Activated CD4-positive, alpha-beta T cell treated with anti-CD3 and anti-CD28 coated beads, Interleukin-2, amount 50 U/mL, for 24 hours (primary cell): ENCODE data around the gene SFPQ.
A peak's percentile ranks its signal among the peaks of the same experiment; 100 is the strongest.
"Not testable (repeated sequence)": the region's sequence is repeated elsewhere in the genome, so short reads cannot be mapped to it uniquely, and the experiment has no call there.

ENCODE experiments used
- DNase-seq, 2 donors: peaks; one replicate each; pipeline ENCODE4 v3.0.0-alpha.2; 2020; ENCODE audit warnings: low read depth in 1 of 2, low spot score in 1 of 2

SFPQ gene, protein sequence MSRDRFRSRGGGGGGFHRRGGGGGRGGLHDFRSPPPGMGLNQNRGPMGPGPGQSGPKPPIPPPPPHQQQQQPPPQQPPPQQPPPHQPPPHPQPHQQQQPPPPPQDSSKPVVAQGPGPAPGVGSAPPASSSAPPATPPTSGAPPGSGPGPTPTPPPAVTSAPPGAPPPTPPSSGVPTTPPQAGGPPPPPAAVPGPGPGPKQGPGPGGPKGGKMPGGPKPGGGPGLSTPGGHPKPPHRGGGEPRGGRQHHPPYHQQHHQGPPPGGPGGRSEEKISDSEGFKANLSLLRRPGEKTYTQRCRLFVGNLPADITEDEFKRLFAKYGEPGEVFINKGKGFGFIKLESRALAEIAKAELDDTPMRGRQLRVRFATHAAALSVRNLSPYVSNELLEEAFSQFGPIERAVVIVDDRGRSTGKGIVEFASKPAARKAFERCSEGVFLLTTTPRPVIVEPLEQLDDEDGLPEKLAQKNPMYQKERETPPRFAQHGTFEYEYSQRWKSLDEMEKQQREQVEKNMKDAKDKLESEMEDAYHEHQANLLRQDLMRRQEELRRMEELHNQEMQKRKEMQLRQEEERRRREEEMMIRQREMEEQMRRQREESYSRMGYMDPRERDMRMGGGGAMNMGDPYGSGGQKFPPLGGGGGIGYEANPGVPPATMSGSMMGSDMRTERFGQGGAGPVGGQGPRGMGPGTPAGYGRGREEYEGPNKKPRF

GRCh38 chr1:35192853-35193664 lies at the start of gene SFPQ:
Gene SFPQ, minus strand, starts transcription at chr1:35193145. Its CDS starts 96 bp downstream, at chr1:35193049.
- DNase-seq = peak; percentile 97 to 99

DNA sequence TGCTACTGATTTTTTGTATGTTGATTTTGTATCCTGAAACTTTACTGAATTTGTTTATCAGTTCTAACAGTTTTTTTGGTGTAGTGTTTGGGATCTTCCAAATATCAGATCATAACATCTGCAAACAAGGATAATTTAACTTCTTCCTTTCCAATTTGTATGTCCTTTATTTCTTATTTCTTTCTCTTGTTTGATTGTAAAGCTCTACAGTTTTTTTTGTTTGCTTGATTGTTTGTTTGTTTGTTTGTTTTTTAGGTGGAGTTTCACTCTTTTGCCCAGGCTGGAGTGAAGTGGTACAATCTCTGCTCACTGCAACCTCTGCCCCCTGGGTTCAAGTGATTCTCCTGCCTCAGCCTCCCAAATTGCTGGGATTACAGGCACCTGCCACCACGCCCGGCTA lies 43.8 kb upstream of the SFPQ start:
- not testable (repeated sequence) for DNase-seq

DNA sequence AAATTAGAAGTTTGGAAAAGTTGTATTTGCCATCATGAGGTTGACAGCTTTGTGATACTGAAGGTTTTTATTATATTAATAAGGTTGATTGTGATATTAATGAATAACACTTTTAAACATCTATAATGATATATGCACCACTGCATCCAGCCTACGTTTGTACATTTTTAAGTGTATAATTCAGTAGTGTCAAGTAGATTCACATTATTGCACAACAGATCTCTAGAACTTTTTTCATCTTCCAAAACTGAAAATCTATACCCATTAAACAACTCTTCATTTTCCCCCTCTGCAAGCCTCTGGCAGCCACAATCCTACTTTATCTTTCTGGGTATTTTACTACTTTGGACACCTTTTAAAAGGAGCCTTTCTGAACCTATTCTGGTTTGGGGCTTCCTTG lies 38.3 kb upstream of the SFPQ start:
- no peak for DNase-seq

DNA sequence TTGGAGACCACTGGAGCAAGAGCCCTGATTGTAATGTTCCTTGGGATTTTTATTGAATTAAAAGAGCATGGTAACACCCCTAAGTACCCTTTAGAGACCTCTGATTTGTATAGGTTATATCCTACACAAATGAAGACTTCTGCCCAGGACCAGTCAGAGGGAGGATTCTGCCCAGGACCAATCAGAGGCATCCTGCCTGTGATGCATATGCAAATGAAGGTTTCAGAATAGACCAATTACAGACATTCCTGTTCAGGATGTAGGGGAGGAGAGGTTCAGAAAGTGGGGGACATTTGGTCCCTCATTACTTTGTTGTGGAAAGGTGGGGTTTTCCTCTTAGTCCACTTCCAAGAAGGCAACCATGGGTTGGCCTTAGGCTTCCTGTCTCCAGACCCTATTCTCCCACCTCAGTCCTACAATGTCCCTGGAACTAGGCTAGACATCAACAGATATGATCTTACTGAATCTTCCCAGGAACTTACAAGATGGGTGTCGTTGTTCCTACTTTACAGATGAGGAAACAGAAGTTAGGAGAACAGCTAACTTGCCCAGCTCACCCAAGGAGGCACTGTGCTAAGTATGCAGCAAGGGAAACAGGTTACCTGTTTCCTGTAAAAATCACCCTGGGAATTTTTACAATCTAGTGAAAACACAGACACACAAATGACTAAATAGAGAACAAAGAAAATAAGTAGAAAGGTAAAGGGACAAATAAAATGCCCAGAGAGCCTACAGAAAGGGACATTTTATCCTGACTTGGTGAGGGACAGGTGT lies 36.8 kb upstream of the SFPQ start:
- DNase-seq = no peak

DNA sequence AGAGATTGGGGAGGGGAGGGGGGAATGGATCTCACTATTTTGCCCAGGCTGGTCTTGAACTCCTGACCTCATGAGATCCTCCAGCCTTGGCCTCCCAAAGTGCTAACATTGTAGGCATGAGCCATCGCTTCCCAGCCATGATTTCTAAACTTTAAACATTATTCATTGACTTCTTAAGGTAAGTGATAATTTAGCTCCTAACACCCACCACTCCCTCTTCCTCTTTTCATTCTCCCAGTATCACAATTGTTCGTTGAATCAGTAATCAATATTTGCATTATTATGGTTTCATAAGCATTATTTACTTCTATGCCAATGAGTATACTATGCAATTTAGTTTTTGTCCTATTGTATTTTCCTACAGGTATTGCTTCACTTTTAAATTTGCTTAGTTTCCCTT lies 33.6 kb upstream of the SFPQ start:
- no peak for DNase-seq

- no peak for DNase-seq
Observed at GRCh38 chr1:35223084-35223630, 30.2 kb upstream of the SFPQ start.

DNA sequence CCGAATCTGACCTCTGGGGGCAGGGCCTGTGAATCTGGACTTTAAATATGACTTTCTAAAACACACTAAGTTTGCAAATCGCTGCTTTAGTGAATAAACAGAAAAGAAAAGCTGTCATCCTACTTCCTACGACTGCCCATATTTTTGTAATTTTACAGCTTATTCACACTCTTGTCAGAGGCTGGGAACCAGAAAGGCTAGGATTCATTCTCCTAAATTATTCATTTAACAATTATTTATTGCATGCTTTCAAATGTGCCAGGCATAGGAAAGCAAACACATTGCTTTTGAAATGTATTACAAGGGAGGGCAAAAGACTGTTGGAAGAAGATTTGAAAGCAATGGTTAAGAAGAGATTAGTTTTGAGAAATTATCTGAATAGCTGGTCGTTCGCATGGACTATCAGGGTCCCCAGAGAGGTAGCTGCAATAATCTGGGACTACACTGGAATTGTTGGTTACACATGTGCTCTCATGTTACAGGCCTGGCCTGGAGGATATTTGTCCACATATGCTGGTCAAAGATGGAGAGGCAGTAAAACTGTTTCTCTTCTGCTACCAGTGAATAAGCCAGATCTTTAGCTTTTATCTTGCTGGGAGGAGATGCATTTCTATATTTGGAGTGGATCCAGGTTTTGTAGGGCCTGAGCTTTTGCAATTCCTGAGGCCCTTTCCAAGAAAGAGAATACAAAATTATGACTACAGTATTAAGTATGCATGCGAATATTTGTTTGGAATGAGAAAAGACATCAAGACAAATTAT lies 29.6 kb upstream of the SFPQ start:
- no peak for DNase-seq

GRCh38 chr1:35220976-35221375 lies 28.0 kb upstream of the SFPQ start:
- DNase-seq = no peak

GRCh38 chr1:35215346-35215745 lies 22.4 kb upstream of the SFPQ start:
- no peak for DNase-seq

GRCh38 chr1:35211120-35211414 lies 18.1 kb upstream of the SFPQ start:
- no peak for DNase-seq

DNA sequence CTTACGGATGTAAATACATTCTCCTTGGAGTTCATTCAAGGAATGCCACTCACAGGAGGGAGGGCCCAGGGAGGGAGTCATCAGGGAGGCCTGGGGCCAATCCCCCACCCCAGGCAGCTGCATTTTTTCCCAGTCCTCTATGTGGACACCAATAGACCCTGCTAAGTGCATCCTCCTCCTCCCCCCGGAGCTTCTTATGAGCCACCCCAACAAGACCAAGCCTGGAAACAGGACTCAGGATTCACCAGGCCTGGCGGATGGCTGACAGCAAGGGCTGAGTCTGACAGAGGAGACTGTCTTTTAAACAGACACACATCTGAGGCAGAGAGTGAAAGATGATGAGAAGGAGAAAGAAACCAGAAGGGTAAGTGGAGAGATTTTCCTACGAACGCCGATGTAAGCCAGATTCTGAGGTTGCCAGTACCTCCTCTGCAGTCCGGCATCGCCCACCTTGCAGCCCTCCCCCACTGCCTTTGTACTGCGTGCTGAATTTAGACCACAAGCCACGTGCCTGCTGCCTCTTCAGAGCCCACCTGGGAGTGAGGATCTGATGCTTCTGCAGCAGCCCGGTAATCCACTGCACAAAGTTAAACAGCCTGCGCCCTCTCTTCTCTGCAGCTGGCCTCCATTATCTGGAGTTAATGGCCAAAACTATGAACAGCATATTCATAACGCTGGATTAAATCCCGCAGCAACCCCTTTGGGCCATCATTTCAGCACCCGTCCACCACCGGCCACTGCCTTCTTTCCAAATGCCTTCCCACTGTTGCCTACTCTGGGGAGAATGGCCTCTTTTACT lies 17.6 kb upstream of the SFPQ start:
- no peak for DNase-seq

- DNase-seq = no peak
Observed at GRCh38 chr1:35203295-35203694, 10.3 kb upstream of the SFPQ start.

DNA sequence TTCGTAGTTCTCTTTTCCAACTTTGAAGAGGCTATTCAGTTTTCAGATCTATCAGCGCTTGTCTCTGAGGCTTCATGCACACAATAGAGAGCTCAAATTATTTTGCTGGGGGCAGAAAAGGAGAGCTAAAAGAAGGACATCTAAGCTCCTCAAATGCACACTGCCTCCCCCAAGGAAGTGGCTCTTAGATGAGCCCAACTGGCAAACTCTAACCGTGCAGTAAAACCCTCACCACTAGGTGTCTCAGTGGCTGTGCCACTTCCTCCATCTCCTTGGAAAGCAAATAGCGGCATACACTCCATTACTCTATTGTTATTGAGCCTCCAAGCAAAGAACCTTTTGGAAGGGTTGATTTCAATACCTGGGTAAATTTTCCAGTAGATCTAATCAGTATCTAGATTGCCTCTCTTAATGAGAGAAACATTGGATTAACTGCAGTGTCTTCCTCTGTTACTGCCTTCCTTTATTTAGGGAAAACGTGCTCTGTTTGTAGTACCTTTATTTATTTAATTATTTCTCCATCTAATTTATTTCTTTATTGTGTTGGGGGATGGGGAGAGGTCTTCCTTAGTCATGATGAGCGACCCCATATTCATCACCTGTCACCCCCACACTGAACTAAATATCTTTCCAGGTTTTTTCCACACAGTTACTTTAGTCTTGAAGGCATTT lies 9.2 kb upstream of the SFPQ start:
- DNase-seq = peak in 1 of 2 donors; percentile 70

DNA sequence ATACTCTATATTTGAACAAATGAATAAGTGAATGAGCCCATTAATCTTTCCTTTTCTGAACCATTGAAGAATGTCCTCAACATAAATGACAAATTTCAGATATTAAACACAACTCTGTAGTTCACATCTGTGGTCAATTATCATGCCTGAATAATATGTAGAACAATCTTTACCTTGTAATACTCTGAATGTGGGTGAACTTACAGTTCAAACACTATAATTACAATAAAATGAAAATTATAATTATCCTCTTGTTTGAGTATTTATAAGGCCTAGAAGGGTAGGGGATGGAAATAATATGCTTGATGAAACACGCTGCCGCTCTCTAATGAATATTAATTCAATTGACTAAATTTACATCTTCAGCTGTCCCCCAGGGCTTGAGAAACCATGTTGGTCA lies 8.7 kb upstream of the SFPQ start:
- no peak for DNase-seq

GRCh38 chr1:35192056-35192852 lies 691 bp downstream of the SFPQ start:
- peak; percentile 77 to 81 for DNase-seq

DNA sequence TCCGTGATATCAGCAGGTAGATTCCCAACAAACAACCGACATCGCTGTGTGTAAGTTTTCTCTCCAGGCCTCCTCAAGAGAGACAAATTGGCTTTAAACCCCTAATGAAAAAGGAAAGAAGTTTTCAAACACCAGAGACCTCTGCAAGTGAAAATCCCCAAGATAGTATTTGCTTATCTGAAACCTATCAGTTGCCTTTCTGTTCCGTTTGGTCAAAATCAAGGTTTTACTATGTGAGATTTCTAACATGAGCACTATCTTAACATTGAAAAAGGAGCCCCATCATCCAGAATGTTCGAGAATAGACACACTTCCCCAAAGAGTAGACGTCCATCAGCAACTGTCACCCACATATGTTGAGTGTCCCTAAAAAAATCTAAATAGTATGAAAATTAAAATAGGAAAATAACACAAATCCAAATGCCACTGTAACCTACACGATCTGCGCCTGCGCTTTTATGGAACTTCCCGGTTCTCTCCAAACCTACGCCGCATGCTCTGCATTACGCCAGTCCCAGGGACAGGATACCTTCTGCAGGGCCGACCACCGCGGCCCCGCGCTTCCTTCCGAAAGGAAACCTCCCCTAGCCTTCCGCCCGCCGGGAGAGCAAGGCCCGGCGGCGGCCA lies 1.4 kb downstream of the SFPQ start:
- DNase-seq = no peak

- DNase-seq = no peak
Observed at GRCh38 chr1:35190784-35191183, 2.2 kb downstream of the SFPQ start.
